Retinal pigment epithelial cell (primary cell): Measurements from ENCODE around the gene CACTIN.

ENCODE experiments used
- DNase-seq: peaks from one replicate; pipeline ENCODE4 v3.0.0-alpha.2; 2010; ENCODE audit warnings: low read depth
- H3K4me3 ChIP-seq: 2 replicates; pipeline ENCODE4 v1.5.1; 2011; ENCODE audit warnings: mild to moderate bottlenecking, low read length, control low read depth, moderate library complexity
- TF ChIP-seq, protein P1 (sequence below): conservative IDR thresholded peaks from 2 replicates; pipeline ENCODE4 v1.5.1; 2011; ENCODE audit warnings: low read depth, low read length, control low read depth, inconsistent platforms

CACTIN gene

DNA sequence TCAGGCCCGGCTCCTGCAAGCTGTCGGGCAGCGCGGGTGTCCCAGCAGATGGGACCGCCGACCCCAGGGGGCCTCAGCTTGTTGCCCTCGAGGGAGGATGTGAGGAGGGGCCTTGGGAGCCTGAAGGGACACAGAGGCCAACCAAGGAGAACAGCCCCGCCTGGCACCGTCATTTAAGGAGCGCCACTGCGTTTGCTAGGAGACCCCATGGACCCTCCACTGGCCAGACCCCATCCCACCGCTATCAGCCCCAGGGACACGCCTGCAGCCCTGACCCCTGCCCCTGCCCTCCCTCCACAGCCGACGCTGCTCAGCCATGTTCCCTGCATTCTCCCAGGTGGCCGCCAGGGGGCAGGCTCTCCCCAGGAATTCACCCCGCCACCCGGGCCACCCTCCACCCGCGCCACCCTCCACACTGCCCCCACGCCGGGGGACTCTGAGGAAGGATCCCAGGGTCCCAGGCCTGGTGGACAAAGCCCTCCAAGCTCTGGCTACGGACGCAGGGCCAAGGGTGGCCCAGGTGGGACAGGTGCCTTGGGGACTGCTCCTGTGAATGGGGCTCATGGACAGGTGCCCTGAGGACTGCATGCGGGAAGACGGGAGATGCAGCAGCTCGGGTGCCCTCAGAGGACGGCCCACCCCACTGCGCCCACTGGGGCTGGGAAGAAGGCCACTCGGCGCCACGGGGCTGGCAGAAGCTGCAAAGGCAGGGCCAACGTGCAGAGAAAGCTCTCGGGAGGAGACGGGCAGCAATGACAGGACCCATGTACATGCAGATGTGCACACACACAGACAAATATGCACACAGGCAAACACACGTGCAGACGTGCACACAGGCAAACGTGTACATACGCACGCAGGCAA is 39.3 kb upstream of the CACTIN start:
- DNase-seq, result no peak
- TF ChIP-seq, protein P1, sequence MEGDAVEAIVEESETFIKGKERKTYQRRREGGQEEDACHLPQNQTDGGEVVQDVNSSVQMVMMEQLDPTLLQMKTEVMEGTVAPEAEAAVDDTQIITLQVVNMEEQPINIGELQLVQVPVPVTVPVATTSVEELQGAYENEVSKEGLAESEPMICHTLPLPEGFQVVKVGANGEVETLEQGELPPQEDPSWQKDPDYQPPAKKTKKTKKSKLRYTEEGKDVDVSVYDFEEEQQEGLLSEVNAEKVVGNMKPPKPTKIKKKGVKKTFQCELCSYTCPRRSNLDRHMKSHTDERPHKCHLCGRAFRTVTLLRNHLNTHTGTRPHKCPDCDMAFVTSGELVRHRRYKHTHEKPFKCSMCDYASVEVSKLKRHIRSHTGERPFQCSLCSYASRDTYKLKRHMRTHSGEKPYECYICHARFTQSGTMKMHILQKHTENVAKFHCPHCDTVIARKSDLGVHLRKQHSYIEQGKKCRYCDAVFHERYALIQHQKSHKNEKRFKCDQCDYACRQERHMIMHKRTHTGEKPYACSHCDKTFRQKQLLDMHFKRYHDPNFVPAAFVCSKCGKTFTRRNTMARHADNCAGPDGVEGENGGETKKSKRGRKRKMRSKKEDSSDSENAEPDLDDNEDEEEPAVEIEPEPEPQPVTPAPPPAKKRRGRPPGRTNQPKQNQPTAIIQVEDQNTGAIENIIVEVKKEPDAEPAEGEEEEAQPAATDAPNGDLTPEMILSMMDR, result peak; percentile 78
- H3K4me3 ChIP-seq, result no peak overlapping the region

DNA sequence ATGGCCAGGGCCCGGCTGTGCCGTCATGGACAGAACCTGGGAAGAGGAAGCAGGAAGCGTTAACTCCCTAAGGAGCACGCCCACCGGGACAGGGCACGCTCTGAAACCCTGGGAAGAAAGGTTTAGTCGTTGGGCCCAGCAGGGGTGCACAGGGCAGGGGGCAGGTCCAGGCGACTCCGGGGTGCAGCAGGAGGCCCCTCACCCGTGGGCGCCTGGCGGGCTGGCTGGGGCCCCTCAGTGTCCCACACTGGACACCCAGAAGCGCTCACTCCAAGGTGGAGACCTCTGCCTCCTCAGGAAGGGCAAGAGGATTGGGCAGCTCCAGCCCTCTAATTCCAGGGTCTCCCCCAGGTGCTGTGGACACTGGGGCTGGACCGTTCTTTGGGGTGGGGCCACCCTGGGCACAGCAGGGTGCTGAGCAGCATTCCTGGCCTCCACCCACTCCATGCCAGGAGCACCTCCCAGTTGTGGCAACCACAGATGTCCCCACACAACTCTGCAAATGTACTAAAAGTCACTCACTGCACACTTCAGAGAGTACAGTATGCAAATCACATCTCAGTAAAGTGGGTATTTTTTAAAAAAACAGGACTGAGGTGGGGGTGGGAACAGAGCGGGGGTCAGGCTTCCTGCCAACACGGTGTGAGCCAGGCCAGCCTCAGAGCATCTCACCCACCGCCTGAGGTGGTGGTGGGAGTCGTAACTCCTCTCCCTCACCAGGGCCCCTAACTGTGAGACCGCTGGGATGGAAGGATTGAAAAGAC is 38.5 kb upstream of the CACTIN start:
- no peak overlapping the region for H3K4me3 ChIP-seq
- TF ChIP-seq, protein P1, result no peak
- DNase-seq, result no peak

DNA sequence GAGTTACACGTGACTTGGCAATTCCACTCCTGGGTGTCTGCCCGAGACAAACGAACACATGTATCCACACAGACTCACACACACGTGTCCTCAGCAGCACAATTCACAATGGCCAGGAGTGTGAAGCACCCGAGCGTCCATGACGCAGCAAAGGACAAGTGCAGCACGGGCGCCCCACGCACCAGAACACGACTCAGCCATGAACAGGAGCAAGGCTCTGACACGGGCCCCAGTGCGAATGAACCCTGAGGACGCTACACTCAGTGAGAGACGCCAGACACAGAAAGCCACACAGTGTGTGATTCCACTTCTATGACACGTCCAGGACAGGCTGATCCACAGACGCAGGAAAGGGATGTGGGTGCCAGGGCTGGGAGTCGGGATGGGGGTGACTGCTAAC is 37.2 kb upstream of the CACTIN start:
- no peak overlapping the region for H3K4me3 ChIP-seq
- TF ChIP-seq, protein P1, result no peak
- no peak for DNase-seq

DNA sequence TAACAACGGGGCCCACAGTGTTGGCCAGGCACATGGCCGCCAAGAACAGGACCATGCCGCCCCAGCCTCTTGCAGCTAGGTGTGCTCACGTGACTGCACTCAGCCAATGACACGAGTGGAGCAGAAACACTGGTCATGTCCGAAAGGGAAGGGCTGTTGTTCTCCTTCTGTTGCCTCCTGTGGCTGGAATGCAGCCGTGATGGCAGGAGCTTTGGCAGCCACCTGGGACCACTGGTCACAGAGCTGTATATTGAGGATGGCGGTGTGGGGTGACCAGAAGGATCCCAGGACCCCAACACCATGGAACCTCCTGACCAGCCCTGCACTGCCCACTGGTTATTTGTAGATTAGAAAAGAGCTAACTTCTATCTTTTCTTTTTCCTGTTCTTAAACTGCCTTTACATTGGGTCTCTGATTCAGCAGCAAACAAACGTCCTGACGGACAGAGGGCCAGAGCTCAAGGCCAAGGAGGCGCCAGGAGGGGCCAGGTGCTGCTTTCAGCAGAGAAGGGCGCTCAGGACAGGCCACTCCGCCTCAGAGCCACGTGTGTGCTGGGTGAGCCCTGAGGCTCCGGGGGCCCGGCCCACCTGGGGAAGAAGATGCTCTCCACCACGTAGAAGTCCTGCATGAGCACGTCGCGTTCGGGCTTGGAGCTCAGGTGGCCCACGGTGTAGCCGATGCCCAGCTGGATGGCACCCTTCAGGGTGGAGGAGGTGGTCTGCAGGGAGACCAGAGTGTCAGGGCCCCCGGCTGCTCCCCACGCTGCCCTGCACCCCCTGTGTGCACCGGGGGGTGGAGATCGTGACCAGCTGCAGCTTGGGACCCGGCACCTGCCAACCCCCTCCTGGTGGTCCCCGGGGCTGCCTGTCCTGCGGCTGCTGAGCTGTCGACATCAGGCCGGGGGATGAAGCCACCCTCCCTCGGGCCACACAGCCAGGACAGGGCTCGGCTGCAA is 35.0 kb upstream of the CACTIN start:
- TF ChIP-seq, protein P1, result no peak
- DNase-seq, result no peak
- H3K4me3 ChIP-seq, result no peak overlapping the region

DNA sequence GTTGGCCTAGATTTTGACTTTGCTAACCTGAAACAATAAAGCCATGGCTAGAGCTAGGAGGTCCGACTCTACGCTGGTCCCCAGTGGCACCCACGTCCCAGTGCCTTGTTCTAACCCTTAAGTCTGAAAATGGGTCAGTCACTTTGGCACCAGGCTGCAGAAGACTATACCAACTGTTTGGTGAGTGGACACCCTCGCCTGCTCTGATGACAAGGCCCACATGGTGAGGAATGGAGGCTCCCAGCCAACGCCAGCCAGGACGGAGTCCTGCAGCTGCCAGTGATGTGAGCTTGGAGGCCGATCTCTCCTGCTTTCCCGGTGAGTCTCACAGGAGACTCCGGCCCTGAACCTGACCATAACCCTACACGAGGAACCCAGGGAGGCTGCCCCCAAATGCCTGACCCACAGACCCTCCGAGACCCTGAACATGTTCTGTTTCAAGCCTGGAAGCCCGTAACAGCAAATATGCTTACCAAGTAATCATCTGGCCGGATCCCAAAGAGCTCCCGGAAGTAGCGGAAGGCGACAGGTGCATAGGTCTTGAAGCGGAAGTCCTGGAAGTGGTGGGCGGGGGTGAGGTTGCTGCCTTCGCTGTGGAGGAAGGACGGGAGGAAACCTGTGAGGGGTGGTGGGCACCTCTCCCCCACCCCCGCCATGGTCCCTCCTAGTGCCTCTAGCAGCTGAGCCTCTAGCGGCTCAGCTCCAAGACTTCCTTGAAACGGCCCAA is 34.1 kb upstream of the CACTIN start:
- H3K4me3 ChIP-seq, result no peak overlapping the region
- TF ChIP-seq, protein P1, result no peak
- no peak for DNase-seq

DNA sequence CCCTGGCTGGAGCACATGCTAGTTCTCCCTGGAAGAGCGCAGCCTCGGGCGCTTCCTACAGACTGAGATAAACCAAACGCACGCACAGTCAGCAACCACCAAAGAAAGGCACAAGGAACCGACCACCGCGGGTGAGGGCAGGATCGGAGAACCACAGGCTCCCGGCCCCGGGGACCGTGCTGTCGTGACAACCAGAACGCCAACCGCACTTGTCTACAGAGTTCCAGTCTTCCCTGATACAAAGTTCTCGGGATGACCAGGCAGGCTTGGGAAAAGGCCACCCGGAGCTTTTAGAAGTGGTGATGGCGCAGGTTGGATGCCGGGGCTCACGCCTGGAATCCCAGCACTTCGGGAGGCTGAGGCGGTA is 33.1 kb upstream of the CACTIN start:
- H3K4me3 ChIP-seq, result no peak overlapping the region
- DNase-seq, result no peak
- TF ChIP-seq, protein P1, result no peak
